ENCODE measurements around the gene MBP.
A peak's percentile ranks its signal among the peaks of the same experiment; 100 is the strongest.
"Not testable (repeated sequence)": the region's sequence is repeated elsewhere in the genome, so short reads cannot be mapped to it uniquely, and the experiment has no call there.

MBP gene

DNA sequence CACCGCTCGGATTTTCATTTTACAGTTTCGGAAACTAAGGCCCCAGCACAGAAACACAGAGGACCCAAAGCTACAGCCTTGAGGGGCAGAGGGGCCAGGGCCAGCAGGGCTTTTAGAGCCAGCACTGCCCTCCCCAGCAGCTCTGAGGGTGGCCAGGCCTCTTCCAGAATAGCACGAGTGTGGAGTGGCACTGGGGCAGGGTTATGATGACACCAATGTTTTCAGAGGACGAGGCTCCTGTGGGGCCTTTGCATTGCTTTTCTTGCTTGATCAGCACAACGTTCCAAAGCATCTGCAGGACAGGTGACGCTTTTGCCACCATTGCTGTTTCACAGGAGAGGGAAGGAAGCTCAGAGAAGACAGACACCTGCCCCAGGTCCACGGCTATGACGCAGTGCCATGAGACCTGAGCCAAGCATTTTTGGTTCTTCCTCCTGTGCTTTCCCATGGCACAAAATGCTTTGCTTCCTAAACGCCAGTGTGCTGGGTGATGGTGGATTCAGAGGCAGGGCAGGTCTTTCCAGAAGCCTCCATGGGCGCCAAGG lies 126.9 kb downstream of the MBP start:
- DNase-seq (ENCODE audit: low read depth in 2 of 2): no peak

DNA sequence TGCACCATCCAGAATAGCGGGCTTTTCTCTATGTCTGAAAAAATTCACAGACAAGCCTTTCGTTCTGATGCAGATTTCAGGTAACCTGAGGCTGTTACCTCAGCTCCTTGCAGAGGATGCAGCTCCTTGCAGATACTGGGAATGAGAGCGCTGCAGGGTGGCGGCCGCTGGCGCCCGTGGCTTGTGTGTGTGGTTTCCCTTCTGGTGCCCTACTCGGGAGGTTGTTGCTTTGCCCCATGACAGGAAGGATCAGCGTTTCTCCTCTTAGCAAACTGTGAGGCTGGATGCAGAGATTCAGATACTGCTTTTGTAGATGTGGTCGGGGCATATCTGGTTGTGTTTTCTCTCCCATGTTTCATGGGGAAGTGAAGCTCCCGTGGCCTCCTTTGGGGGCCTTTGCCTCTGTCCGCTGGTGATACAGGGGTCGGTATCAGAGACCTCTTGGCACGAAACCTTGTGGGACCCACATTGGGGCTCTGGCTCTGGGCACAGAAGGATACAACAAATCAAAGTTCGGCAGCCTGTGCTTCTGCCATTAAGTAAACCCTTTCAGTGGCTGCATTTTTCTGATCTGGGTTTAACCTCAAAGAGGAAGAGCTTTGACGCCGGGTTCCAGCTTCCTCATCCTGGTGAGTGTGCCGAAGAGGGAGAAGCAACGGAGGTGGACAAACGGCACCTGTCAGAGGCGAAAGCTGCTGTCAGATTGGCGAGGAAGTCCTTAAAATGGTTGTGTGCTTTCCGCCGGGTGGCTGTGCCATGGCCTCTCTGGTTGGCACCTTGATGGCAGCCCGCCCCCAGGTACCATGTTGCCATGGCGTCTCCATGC lies 127.8 kb downstream of the MBP start:
- no peak for DNase-seq (ENCODE audit: low read depth in 2 of 2)

DNA sequence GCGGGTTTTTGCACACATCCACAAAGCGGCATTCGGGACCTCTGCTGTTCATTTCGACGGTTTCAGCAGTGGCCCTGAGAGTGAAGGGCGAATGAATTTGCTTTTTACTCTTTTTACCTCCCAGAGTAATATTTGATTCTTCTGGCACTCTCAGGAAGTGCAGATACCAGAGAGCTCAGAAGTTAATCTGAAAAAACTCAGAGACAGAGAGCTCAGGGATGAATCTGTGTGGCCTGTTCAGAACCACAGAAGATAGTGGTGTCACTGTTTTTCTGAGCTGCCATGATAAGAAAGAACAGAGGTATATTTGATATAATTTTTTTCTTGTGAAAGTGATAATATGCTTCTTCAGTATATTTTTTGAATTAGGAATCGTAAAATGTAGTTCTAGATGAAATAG lies 129.3 kb downstream of the MBP start:
- no peak for DNase-seq (ENCODE audit: low read depth in 2 of 2)

DNA sequence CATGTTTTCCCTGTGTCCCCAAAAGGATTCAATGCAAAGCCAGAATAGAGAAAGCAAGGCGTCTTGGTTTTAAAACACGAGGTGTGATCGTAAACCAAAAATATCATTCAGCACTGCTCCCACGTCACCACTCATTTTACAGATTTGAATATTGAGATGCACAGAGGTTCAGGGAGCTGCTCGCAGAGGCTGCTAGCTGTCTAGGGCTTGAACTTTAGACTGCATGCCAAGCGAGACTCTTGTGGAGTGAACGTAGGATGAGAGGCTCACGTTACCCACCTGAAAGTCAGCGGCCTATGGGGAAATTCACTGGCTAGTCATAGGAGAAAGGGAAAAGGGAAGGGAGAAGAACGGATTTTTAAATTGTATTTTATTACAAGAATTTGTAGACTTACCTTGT lies 130.1 kb downstream of the MBP start:
- no peak for DNase-seq (ENCODE audit: low read depth in 2 of 2)

- no peak for DNase-seq (ENCODE audit: low read depth in 2 of 2)
Measured at GRCh38 chr18:77001979-77002378, 130.6 kb downstream of the MBP start.

GRCh38 chr18:77001041-77001440 lies 131.5 kb downstream of the MBP start:
- DNase-seq (ENCODE audit: low read depth in 2 of 2): no peak

DNA sequence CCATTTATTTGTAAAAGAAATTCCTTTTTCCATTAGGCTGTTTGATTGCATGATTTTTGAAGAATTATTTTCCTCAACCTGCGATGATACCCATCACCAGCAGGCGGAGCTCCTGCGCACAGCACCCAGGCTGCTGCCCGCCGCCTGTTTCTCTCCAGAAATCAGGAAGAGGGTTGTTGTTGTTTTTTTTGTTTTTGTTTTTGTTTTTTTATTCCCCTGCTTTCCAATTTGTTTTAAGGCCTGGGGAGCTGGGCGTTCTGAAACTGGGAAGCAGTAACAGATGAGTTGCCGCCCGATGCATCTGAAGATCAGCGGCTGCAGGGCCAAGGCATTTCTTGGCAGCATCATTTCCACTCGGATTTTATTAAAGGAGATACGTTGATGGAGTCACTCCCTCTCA lies 132.1 kb downstream of the MBP start:
- DNase-seq (ENCODE audit: low read depth in 2 of 2): peak; percentile 18 to 21

- DNase-seq (ENCODE audit: low read depth in 2 of 2): no peak
Measured at GRCh38 chr18:76999077-76999476, 133.5 kb downstream of the MBP start.

DNA sequence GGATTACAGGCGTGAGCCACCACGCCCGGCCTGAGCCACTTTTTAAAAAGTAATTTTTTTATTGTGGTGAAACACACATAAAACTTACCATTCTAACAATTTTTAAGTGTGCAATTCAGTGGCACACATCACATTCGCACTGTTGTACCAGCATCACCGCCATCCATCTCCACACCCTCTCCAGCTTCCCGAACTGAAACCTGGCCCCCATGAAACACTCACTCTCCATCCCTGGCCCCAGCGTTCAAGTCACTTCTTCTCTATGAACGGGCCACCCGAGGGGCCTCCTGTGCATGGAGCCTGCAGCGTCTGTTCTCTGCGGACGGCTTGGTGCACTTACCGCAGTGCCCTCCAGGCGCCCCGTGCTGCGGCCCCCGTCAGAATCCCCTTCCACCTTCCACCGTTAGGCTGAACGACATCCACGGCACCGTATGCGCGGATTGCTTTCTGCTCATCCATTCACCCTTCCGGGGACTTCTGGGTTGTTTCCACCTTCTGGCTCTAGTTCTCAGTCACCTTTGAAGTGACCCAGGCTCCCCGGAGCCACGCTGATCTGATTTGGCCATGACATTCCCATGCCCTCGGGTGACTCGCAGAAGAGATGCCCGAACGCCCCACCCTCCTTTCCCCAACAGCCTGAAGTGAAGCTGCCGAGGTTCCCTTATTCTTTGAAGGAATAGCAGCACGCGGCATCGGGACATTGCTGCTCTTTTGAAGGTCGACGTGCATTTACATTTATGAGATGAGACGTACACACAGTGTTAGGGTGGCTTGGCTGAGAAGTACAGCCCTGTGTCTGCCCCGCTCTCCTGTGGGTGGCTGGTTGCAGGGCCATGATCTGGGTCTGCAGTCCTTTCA lies 134.4 kb downstream of the MBP start:
- DNase-seq (ENCODE audit: low read depth in 2 of 2): no peak

- DNase-seq (ENCODE audit: low read depth in 2 of 2): no peak
Measured at GRCh38 chr18:76996429-76996828, 136.2 kb downstream of the MBP start.

DNA sequence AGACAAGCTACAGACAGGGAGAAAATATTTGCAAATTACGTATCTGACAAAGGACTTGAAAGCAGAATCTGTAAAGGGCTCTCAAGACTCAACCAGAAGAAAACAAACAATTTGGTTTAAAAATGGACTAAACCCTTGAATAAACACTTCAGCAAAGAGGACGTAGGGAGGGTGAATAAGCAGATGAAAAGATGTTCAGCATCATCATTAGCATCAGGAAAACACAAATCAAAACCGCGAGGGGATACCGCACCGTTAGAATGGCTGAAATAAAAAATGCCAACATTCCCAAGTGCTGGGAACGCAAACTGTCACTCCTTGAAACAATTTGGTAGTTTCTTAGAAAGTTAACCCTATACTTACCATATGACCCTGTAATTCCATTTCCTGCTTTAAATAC lies 136.7 kb downstream of the MBP start:
- no peak for DNase-seq (ENCODE audit: low read depth in 2 of 2)

DNA sequence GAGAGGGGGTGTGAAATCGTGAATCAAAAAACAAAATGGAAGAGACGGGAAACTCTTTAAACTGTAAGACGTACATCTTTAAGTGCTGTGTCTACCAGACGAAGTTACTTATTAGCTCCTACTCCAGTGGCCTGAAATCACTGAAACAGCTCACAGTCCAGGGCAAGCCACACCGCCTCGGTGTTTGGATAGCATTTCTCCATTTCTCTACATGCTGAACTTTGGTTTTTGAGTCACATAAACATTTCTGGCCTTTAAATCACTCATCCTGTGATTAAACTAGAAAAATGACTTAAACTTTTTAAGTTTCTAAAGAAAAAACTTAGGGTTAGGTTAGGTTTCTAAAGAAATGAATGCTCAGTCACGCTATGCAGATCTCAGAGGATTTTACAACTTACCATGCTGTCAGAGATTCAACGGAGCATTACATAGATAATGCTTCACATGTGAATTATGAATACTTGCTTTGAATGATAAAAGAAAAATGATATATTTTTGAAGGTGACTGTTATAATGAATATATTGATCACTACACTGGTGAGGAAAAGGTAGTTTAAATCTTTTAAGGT lies 138.4 kb downstream of the MBP start:
- no peak for DNase-seq (ENCODE audit: low read depth in 2 of 2)

GRCh38 chr18:76993573-76993972 lies 139.0 kb downstream of the MBP start:
- DNase-seq (ENCODE audit: low read depth in 2 of 2): no peak

GRCh38 chr18:76993085-76993382 lies 139.5 kb downstream of the MBP start:
- DNase-seq (ENCODE audit: low read depth in 2 of 2): no peak

- no peak for DNase-seq (ENCODE audit: low read depth in 2 of 2)
Measured at GRCh38 chr18:76992226-76993084, 140.1 kb downstream of the MBP start.

GRCh38 chr18:76991021-76991688 lies 141.4 kb downstream of the MBP start:
- no peak for DNase-seq (ENCODE audit: low read depth in 2 of 2)

- DNase-seq (ENCODE audit: low read depth in 2 of 2): not testable (repeated sequence)
Measured at GRCh38 chr18:76990343-76991020, 142.1 kb downstream of the MBP start.

DNA sequence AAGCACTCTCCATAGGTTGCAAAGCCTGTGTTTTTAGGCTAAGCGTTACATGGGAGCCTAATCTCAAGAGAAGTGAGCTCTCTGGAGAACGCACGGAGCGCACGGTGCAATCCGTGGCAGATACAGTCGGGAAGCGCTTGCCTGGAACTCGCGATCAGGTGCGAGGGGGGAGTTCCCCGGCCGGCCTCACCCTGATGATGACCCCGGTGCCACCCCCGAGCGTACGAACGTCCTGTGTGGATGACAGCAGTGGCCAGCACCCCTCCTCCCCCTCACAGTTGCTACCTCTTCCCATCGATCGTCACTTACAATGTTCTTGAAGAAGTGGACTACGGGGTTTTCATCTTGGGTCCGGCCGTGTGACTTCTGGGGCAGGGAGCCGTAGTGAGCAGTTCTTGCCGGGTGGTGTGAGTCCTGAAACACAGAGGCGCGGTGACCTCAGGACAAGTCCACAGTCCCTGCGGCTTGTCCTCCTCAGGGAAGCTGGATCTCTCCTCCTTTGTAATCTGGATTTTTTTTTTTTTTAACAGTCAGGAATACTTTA lies 142.9 kb downstream of the MBP start:
- no peak for DNase-seq (ENCODE audit: low read depth in 2 of 2)

- DNase-seq (ENCODE audit: low read depth in 2 of 2): no peak
Measured at GRCh38 chr18:76988827-76989646, 143.5 kb downstream of the MBP start.
